IMR-90 (cell line): ENCODE results near the gene ERVK3-1. TPM values are rescaled to one million over a fixed set of nuclear protein-coding genes. Genes with fewer than 3 reads are reported as not detected.
A peak's percentile ranks its signal among the peaks of the same experiment; 100 is the strongest.

Experiments
- ATAC-seq: fragments of 200-7000 bp; cut with Tn5 transposase; 2 replicates; pipeline ENCODE4 v1.9.1; 2020; ENCODE audit warnings: low read depth, mild to moderate bottlenecking, moderate library complexity
- BruUV-seq: library from RNA; stranded (reverse); fragments of 400-500 nt; replicated peaks from 2 replicates; lab custom pipeline; 2021; lab: Mats Ljungman, UMichigan
- CTCF ChIA-PET: fragments of 300-600 bp; formaldehyde crosslinking; extraction: SDS; loops from one replicate; lab custom pipeline; 2021; ENCODE audit warnings: antibody characterized with exemption; lab: Yijun Ruan, JAX
- POLR2A ChIA-PET: fragments of 300-600 bp; sonication (Branson Sonifier 250); formaldehyde crosslinking; loops from one replicate; lab custom pipeline; 2022; ENCODE audit warnings: antibody characterized with exemption; ENCODE audit not compliant: unreplicated experiment; lab: Charles Lee
- DNase-seq: peaks from one replicate; pipeline ENCODE4 v3.0.0; 2013
- H2AFZ ChIP-seq: replicated peaks from 2 replicates; pipeline ENCODE3; 2013; ENCODE audit warnings: low read length, mild to moderate bottlenecking; ENCODE audit not compliant: poor library complexity
- H2AK5ac ChIP-seq: 2 replicates; pipeline ENCODE4 v1.6.1; 2013; ENCODE audit warnings: low read depth, low read length, inconsistent platforms
- H2AK9ac ChIP-seq: replicated peaks from 2 replicates; pipeline ENCODE3; 2013; ENCODE audit warnings: mild to moderate bottlenecking, low read depth, low read length, moderate library complexity; ENCODE audit not compliant: poor library complexity
- H2BK120ac ChIP-seq: 2 replicates; pipeline ENCODE4 v1.6.1; 2013; ENCODE audit warnings: low read depth, low read length, inconsistent platforms
- H2BK15ac ChIP-seq: 3 replicates; pipeline ENCODE4 v1.6.1; 2013; ENCODE audit warnings: low read depth, low read length, inconsistent platforms
- H2BK20ac ChIP-seq: 2 replicates; pipeline ENCODE4 v1.6.1; 2013; ENCODE audit warnings: low read depth, mild to moderate bottlenecking, inconsistent platforms, low read length, moderate library complexity
- H2BK5ac ChIP-seq: 2 replicates; pipeline ENCODE4 v1.6.1; 2013; ENCODE audit warnings: mild to moderate bottlenecking, low read depth, low read length, inconsistent platforms; ENCODE audit not compliant: poor library complexity, severe bottlenecking
- H3K14ac ChIP-seq: replicated peaks from 2 replicates; pipeline ENCODE4 v1.6.1; 2013; ENCODE audit warnings: low read depth, low read length, inconsistent platforms
- H3K18ac ChIP-seq: 2 replicates; pipeline ENCODE4 v1.6.1; 2013; ENCODE audit warnings: low read depth, low read length, control low read depth
- H3K23ac ChIP-seq: 2 replicates; pipeline ENCODE4 v1.6.1; 2013; ENCODE audit warnings: low read depth, low read length, inconsistent platforms
- H3K27ac ChIP-seq: 2 replicates; pipeline ENCODE4 v1.5.1; 2013; ENCODE audit warnings: mild to moderate bottlenecking, control low read depth, low read length; ENCODE audit not compliant: insufficient read depth
- H3K27me3 ChIP-seq: 2 replicates; pipeline ENCODE4 v1.6.1; 2013; ENCODE audit warnings: low read length; ENCODE audit not compliant: control insufficient read depth, insufficient read depth
- H3K36me3 ChIP-seq: 2 replicates; pipeline ENCODE4 v1.6.1; 2013; ENCODE audit warnings: low read length, mixed read lengths; ENCODE audit not compliant: control insufficient read depth, insufficient read depth
- H3K4ac ChIP-seq: 2 replicates; pipeline ENCODE4 v1.6.1; 2013; ENCODE audit warnings: low read depth, low read length, inconsistent platforms
- H3K4me1 ChIP-seq: 2 replicates; pipeline ENCODE4 v1.6.1; 2013; ENCODE audit warnings: low read length, mixed read lengths; ENCODE audit not compliant: control insufficient read depth, insufficient read depth
- H3K4me2 ChIP-seq: 2 replicates; pipeline ENCODE4 v1.6.1; 2013; ENCODE audit warnings: low read depth, mild to moderate bottlenecking, control low read depth, low read length, moderate library complexity
- H3K4me3 ChIP-seq: 2 replicates; pipeline ENCODE4 v1.5.1; 2013; ENCODE audit warnings: low read depth, mild to moderate bottlenecking, control low read depth, low read length, moderate library complexity; ENCODE audit not compliant: insufficient read depth
- H3K56ac ChIP-seq: 2 replicates; pipeline ENCODE4 v1.6.1; 2013; ENCODE audit warnings: low read length, inconsistent platforms; ENCODE audit not compliant: insufficient read depth; ENCODE audit errors: extremely low read depth
- H3K79me1 ChIP-seq, 2 experiments: 2 replicates each; pipeline ENCODE4 v1.6.1; 2013; ENCODE audit warnings: low read length in 2 of 2, inconsistent platforms in 1 of 2, low read depth in 1 of 2
- H3K9ac ChIP-seq: 2 replicates; pipeline ENCODE4 v1.6.1; 2013; ENCODE audit warnings: low read depth, low read length, control low read depth
- H3K9me1 ChIP-seq: 2 replicates; pipeline ENCODE4 v1.6.1; 2013; ENCODE audit warnings: low read length, inconsistent platforms; ENCODE audit not compliant: insufficient read depth
- H3K9me3 ChIP-seq: 2 replicates; pipeline ENCODE4 v1.6.1; 2013; ENCODE audit warnings: low read length; ENCODE audit not compliant: control insufficient read depth, insufficient read depth
- H4K20me1 ChIP-seq: 2 replicates; pipeline ENCODE4 v1.6.1; 2013; ENCODE audit warnings: low read length, inconsistent platforms; ENCODE audit not compliant: insufficient read depth
- H4K5ac ChIP-seq: 2 replicates; pipeline ENCODE4 v1.6.1; 2013; ENCODE audit warnings: mild to moderate bottlenecking, low read depth, low read length, control low read depth
- H4K8ac ChIP-seq, 2 experiments: 2 replicates each; pipeline ENCODE4 v1.6.1; 2013; ENCODE audit warnings: low read depth in 2 of 2, low read length in 2 of 2, control low read depth in 1 of 2, inconsistent platforms in 1 of 2
- H4K91ac ChIP-seq: 2 replicates; pipeline ENCODE4 v1.6.1; 2013; ENCODE audit warnings: low read depth, low read length, inconsistent platforms; ENCODE audit not compliant: insufficient read depth
- BHLHE40 ChIP-seq: fragments of 150-350 bp; IDR thresholded peaks from 2 replicates; pipeline ENCODE4 v1.6.1; 2016; ENCODE audit warnings: mild to moderate bottlenecking, low read depth, low read length
- MXI1 ChIP-seq: IDR thresholded peaks from 2 replicates; pipeline ENCODE4 v1.6.1; 2012; ENCODE audit warnings: low read depth, mild to moderate bottlenecking, low read length, moderate library complexity, borderline replicate concordance
- RAD21 ChIP-seq: IDR thresholded peaks from 2 replicates; pipeline ENCODE4 v1.6.1; 2012; ENCODE audit warnings: low read length, improper control_type of control experiment
- WGBS, 2 experiments: methylation state at CpG; one replicate each; pipeline versions ENCODE4 v1.1.5 to v1.1.7; 2013; ENCODE audit warnings: missing lambda C conversion rate in 2 of 2; ENCODE audit not compliant: insufficient read length in 1 of 2; ENCODE audit errors: extremely low coverage in 2 of 2; 5-methylcytosine and 5-hydroxymethylcytosine counted together
- dilution Hi-C: fragments of 300-500 bp; cut with HindIII; formaldehyde crosslinking; loops from one replicate; pipeline ENCODE4 v1.14.3; 2018; ENCODE audit warnings: low sequenced_read_pairs; ENCODE audit not compliant: unreplicated experiment
- in situ Hi-C: fragments of 300-500 bp; cut with MboI; formaldehyde crosslinking; loops from 3 replicates; pipeline ENCODE4 v1.14.3; 2019; ENCODE audit warnings: low sequenced_read_pairs, inconsistent platforms, mixed read lengths
- intact Hi-C: fragments of 100-400 bp; cut with micrococcal nuclease; formaldehyde crosslinking; loops from 2 replicates; pipeline ENCODE4 v1.10.0; 2022
- polyA plus RNA-seq, 3 experiments: library from polyadenylated mRNA; depleted of rRNA; stranded (reverse); fragments of >200 nt; gene quantifications; 2 replicates each; pipeline ENCODE4 v1.2.3, GENCODE V29; 2012; ENCODE audit warnings: low replicate concordance in 1 of 3
- total RNA-seq: library from RNA; depleted of rRNA; stranded (reverse); fragments of >200 nt; gene quantifications from 2 replicates; pipeline ENCODE4 v1.2.3, GENCODE V29; 2012

The ERVK3-1 gene
- total and polyA plus RNA-seq, 2 of the 4 experiments (the other 2 are of a cell fraction): 33.0 to 39.3 TPM

- Histone ChIP-seq H4K8ac (peak overlapping the region; percentile 71 to 92; a peak in 3 of 4 replicates), H3K36me3 (peaks cover 2% of the 10 kb centered on the region; the same call in 1 of the 2 replicates), H4K91ac (peak overlapping the region; percentile 86; the same call in 1 of the 2 replicates), H2BK120ac (0 out of 2 replicates have a peak overlapping the region, but pooled peaks have one; percentile 42), H3K9me1 (peaks cover 14% of the 10 kb centered on the region), H3K27me3 (no peaks in the 10 kb centered on the region), H4K20me1 (peaks cover 5% of the 10 kb centered on the region; the same call in 1 of the 2 replicates), H2BK20ac (no peak overlapping the region), H3K9me3 (no peaks in the 10 kb centered on the region), H2AK5ac (peak overlapping the region; percentile 96), H3K14ac (peak overlapping the region; percentile 98), H3K27ac (peak overlapping the region; percentile 74), H3K18ac (no peak overlapping the region), H3K4me3 (peak overlapping the region; percentile 72), H3K4me2 (peak overlapping the region; percentile 87), H2BK15ac (no peak overlapping the region; the same call in 2 of the 3 replicates), H3K23ac (peak overlapping the region; percentile 92), H2AK9ac (peak overlapping the region; percentile 97), H3K4me1 (peaks cover 2% of the 10 kb centered on the region; the same call in 1 of the 2 replicates), H2BK5ac (peak overlapping the region; percentile 76), H2AFZ (peak overlapping the region; percentile 100), H4K5ac (peak overlapping the region; percentile 65), H3K79me1 (peaks cover 30 to 74% of the 10 kb centered on the region in 2 experiments), H3K56ac (no peak overlapping the region), H3K9ac (peak overlapping the region; percentile 88), H3K4ac (peak overlapping the region; percentile 90)
- ChIA-PET CTCF (no interaction called here), POLR2A (no interaction called here)
- intact Hi-C loops: loop anchor here (2.0 kb wide), 1 partner anchor 20 kb away; no protein-coding TSS in a partner anchor
- TF ChIP-seq RAD21 (no peak), BHLHE40 (peak; percentile 8; the same call in 1 of the 2 replicates), MXI1 (peak; percentile 43; the same call in 1 of the 2 replicates)
- ATAC-seq: peak; percentile 25
- no peak for DNase-seq
- in situ Hi-C loops: no loop called here
- dilution Hi-C loops: no loop called here
- 7% methylated on average over 3 of the region's 9 CpGs; no CpG with 5 or more reads in 1 of the 2 experiments for WGBS, 2 experiments
- BruUV-seq: no TSS peak
Measured at GRCh38 chr19:58326501-58326913, 21.3 kb downstream of the ERVK3-1 start.
